ENCODE data around the gene NUMB.

Gene NUMB

DNA sequence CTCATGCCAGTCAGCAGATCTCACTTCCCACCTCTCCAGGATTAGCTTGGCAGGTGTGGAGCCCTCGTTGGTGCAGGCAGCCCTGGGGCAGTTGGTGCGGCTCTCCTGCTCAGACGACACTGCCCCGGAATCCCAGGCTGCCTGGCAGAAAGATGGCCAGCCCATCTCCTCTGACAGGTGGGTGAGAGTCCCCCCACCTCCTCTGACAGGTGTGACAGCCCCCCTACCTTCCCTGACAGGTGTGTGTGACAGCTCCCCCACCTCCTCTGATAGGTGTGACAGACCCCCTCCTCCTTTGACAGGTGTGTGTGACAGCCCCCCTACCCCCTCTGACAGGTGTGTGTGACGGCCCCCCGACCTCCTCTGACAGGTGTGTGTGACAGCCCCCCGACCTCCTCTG lies 194.7 kb downstream of the NUMB start:
- TF ChIP-seq, protein P1, sequence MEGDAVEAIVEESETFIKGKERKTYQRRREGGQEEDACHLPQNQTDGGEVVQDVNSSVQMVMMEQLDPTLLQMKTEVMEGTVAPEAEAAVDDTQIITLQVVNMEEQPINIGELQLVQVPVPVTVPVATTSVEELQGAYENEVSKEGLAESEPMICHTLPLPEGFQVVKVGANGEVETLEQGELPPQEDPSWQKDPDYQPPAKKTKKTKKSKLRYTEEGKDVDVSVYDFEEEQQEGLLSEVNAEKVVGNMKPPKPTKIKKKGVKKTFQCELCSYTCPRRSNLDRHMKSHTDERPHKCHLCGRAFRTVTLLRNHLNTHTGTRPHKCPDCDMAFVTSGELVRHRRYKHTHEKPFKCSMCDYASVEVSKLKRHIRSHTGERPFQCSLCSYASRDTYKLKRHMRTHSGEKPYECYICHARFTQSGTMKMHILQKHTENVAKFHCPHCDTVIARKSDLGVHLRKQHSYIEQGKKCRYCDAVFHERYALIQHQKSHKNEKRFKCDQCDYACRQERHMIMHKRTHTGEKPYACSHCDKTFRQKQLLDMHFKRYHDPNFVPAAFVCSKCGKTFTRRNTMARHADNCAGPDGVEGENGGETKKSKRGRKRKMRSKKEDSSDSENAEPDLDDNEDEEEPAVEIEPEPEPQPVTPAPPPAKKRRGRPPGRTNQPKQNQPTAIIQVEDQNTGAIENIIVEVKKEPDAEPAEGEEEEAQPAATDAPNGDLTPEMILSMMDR (IDR thresholded peaks at IDR 0.05), result no peak
- Histone ChIP-seq H3K4me3 (no peak overlapping the region), H3K27ac (no peak overlapping the region)
- DNase-seq (ENCODE audit: low spot score), result no peak

DNA sequence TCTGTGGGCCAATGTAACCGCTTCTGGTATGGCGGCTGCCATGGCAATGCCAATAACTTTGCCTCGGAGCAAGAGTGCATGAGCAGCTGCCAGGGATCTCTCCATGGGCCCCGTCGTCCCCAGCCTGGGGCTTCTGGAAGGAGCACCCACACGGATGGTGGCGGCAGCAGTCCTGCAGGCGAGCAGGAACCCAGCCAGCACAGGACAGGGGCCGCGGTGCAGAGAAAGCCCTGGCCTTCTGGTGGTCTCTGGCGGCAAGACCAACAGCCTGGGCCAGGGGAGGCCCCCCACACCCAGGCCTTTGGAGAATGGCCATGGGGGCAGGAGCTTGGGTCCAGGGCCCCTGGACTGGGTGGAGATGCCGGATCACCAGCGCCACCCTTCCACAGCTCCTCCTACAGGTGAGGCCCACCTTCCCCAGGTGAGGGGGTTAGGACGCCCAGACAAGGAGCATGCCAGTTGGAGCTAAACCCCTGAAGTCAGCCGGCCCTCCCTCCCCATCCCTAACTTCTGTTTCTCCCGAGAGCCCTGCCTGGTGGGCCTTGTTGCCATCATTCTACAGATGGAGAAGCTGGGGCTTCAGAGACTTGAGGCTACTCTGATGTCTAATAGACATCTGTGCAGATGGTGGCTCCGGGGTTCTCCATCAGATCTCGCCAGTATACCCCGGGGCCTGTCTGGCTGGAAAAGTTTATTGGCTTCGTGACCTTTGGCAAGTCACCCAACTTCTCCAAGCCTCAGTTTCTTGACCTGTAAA lies 195.7 kb downstream of the NUMB start:
- no peak for DNase-seq (ENCODE audit: low spot score)

DNA sequence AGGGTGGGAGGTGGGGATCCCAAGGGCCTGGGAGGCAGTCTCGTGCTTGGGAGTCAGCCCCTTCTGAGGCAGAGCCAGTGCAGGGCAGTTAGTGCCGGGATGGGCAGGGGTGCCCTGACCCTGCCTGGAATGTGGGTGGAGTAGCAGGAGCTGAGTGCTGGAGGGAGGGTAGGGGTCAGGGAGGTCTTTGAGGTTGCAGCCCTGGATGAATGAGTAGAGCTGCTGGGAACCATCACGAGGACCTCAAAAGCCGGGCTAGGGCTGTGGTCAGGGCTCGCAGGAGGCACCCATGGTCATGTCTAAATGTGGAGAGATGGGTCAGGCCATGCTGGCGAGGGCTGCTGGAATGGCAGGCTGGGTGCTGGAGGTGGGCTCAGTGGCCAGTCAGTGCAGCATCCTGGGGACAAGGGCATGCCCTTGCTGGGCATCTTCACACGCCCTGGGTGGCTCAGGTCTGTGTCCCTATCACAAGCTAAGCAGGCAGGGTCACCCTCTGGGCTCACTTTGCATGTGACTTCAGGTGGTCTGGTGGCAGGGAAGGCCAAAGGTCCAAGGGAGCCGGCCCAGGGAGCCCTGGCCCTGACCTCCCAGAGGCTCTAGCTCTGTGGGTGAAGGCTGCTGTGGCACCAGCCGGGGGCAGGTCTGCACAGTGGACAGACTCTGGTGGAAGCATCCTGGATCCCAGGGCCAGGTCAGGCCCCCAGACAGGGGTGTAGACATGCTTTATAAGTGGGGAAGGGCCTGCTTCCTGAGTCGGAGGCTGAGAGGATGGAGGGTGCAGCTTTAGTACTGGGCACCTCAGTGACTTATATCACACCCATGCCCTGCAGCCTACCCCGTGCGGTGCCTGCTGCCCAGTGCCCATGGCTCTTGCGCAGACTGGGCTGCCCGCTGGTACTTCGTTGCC lies 196.6 kb downstream of the NUMB start:
- TF ChIP-seq, protein P1 (IDR thresholded peaks at IDR 0.05), result no peak
- DNase-seq (ENCODE audit: low spot score), result no peak
- Histone ChIP-seq H3K27ac (no peak overlapping the region), H3K4me3 (no peak overlapping the region)

More for the DNA sequence above, 195.7 kb downstream of the NUMB start:
- no peak overlapping the region for H3K27ac ChIP-seq
- H3K4me3 ChIP-seq, result no peak overlapping the region
- TF ChIP-seq, protein P1 (IDR thresholded peaks at IDR 0.05), result no peak

DNA sequence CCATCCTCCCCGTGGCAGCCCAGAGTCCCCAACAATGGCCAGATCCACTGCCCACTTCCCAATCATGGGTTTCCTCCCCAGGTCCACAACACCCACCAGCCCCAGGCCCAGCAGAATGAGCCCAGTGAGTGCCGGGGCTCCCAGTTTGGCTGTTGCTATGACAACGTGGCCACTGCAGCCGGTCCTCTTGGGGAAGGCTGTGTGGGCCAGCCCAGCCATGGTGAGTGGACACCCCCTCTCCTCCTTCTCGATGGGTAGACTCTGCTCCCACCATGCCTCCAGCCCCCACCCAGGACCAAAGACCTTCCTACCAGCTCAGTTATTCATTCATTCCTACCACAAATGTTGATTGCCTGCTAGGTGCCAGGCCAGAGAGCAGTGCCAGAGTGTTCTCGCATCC lies 197.3 kb downstream of the NUMB start:
- Histone ChIP-seq H3K4me3 (no peak overlapping the region), H3K27ac (no peak overlapping the region)
- DNase-seq (ENCODE audit: low spot score), result no peak
- TF ChIP-seq, protein P1 (IDR thresholded peaks at IDR 0.05), result no peak

DNA sequence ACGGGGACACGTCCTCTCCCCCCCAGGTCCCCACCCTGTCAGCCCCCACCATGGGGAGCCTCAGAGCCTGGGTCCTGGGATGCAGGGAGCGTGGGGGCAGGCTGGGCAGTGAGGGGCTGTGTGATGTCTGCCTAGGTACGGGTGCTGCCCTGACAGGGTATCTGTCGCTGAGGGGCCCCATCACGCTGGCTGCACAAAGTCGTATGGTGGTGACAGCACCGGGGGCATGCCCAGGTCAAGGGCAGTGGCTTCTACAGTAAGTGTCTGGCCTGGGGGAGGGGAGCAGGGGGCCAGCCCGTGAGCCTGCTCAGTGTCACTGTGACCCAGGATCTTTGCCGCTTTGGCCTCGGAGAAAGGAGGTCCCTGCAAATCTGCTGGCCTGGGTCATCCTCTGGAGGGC lies 197.8 kb downstream of the NUMB start:
- Histone ChIP-seq H3K27ac (no peak overlapping the region), H3K4me3 (no peak overlapping the region)
- DNase-seq (ENCODE audit: low spot score), result no peak
- TF ChIP-seq, protein P1 (IDR thresholded peaks at IDR 0.05), result no peak

DNA sequence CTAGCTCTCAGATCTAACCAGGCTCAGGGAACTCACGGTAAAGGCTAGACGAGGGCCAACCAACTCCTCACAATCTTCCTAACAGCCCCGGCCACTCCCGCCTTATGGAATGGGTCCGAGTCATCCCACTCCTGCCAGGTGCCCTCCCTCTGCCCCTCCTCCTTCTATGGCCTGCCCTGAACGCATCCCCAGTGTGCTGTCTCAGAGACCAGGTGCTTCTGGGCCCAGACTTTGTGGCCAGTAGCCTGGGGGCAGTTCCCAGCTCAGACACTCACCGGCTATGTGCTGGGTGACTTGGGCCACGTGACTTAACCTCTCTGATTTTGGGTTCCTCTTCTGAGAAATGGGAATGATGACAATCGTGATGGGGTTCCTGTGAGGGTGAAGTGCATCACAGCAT lies 198.5 kb downstream of the NUMB start:
- no peak overlapping the region for H3K27ac ChIP-seq
- TF ChIP-seq, protein P1 (IDR thresholded peaks at IDR 0.05), result no peak
- no peak for DNase-seq (ENCODE audit: low spot score)
- no peak overlapping the region for H3K4me3 ChIP-seq
